Measurements from ENCODE around the gene C10orf95. TPM values are rescaled to one million over a fixed set of nuclear protein-coding genes. Genes with fewer than 3 reads are reported as not detected.

The C10orf95 gene
- total RNA-seq, 3 donors from 2014 or later (not counting 1 experiment from before 2014, with no cell fraction given): 0.25 to 0.41 (median 0.35) TPM

GRCh38 chr10:102434394-102435132 lies 16.8 kb downstream of the C10orf95 start:
- no peaks in the 10 kb centered on the region for H3K36me3 Mint-ChIP-seq
- peak overlapping the region; percentile 87 to 91 for H3K27ac Mint-ChIP-seq
- Histone ChIP-seq H3K27ac (ENCODE audit: low read length) (peak overlapping the region; percentile 69), H3K9me3 (ENCODE audit: control insufficient read depth, insufficient read depth, low read length) (no peaks in the 10 kb centered on the region), H3K36me3 (ENCODE audit: control insufficient read depth, insufficient read depth, low read length) (no peaks in the 10 kb centered on the region), H3K27me3 (ENCODE audit: control insufficient read depth, insufficient read depth, low read length) (no peaks in the 10 kb centered on the region), H3K4me1 (ENCODE audit: control insufficient read depth, insufficient read depth, low read length) (peaks cover 64% of the 10 kb centered on the region), H3K4me3 (ENCODE audit: low read length) (no peak overlapping the region)
- no peaks in the 10 kb centered on the region for H3K9me3 Mint-ChIP-seq
- no peak for TF ChIP-seq CTCF (IDR thresholded peaks at IDR 0.05)
- DNase-seq: no peak
- ATAC-seq: no peak
- intact Hi-C loops (cut with micrococcal nuclease): no loop called here
- 33% methylated on average over 7 of the region's 9 CpGs for WGBS (ENCODE audit: insufficient coverage)
- no peaks in the 10 kb centered on the region for H3K27me3 Mint-ChIP-seq (ENCODE audit: low read depth in 2 of 2)
- peak overlapping the region; percentile 85 for H3K4me3 Mint-ChIP-seq
- peaks cover 65 to 68% of the 10 kb centered on the region in 2 donors for H3K4me1 Mint-ChIP-seq

GRCh38 chr10:102433619-102434046 lies 17.7 kb downstream of the C10orf95 start:
- no peaks in the 10 kb centered on the region for H3K9me3 Mint-ChIP-seq
- peak overlapping the region; percentile 86 to 91 for H3K27ac Mint-ChIP-seq
- H3K4me3 Mint-ChIP-seq: peak overlapping the region; percentile 97
- no peaks in the 10 kb centered on the region for H3K9me3 ChIP-seq (ENCODE audit: control insufficient read depth, insufficient read depth, low read length)
- ATAC-seq (no peak), DNase-seq (no peak)
- H3K27ac ChIP-seq (ENCODE audit: low read length): peak overlapping the region; percentile 16
- intact Hi-C loops (cut with micrococcal nuclease): loop anchor here (2.0 kb wide), 1 partner anchor 69 kb away; the partner anchor contains the start of genes ACTR1A and SUFU
- H3K36me3 ChIP-seq (ENCODE audit: control insufficient read depth, insufficient read depth, low read length): no peaks in the 10 kb centered on the region
- WGBS (ENCODE audit: insufficient coverage): 38% methylated on average over 5 of the region's 5 CpGs
- H3K27me3 ChIP-seq (ENCODE audit: control insufficient read depth, insufficient read depth, low read length): no peaks in the 10 kb centered on the region
- peaks cover 65 to 68% of the 10 kb centered on the region in 2 donors for H3K4me1 Mint-ChIP-seq
- H3K4me1 ChIP-seq (ENCODE audit: control insufficient read depth, insufficient read depth, low read length): peaks cover 64% of the 10 kb centered on the region
- H3K36me3 Mint-ChIP-seq: no peaks in the 10 kb centered on the region
- H3K27me3 Mint-ChIP-seq (ENCODE audit: low read depth in 2 of 2): no peaks in the 10 kb centered on the region
- no peak overlapping the region for H3K4me3 ChIP-seq (ENCODE audit: low read length)
- no peak for TF ChIP-seq CTCF (IDR thresholded peaks at IDR 0.05)

GRCh38 chr10:102432162-102432950 lies 19.0 kb downstream of the C10orf95 start, which contains the start of gene CUEDC2:
CUEDC2 (minus strand) TSS chr10:102432574; CDS start chr10:102425188, 7,386 bp downstream.
- Mint-ChIP-seq H3K27me3 (ENCODE audit: low read depth in 2 of 2) (no peaks in the 10 kb centered on the region), H3K4me3 (peak within 1 kb of the TSS; percentile 97), H3K4me1 (peaks cover 56 to 57% of the 10 kb centered on the region in 2 donors), H3K36me3 (no peaks in the 10 kb centered on the region), H3K27ac (peak within 1 kb of the TSS; percentile 86 to 91), H3K9me3 (no peaks in the 10 kb centered on the region)
- TF ChIP-seq CTCF (IDR thresholded peaks at IDR 0.05): no peak
- H3K9me3 ChIP-seq (ENCODE audit: control insufficient read depth, insufficient read depth, low read length): no peaks in the 10 kb centered on the region
- H3K27ac ChIP-seq (ENCODE audit: low read length): peak within 1 kb of the TSS; percentile 63
- WGBS (ENCODE audit: insufficient coverage): under 1% methylated on average over 48 of the region's 52 CpGs
- H3K4me3 ChIP-seq (ENCODE audit: low read length): peak within 1 kb of the TSS; percentile 99
- intact Hi-C loops (cut with micrococcal nuclease): loop anchor here (1.0 to 2.0 kb wide), 5 partner anchors 11 to 300 kb away; partner anchors contain the start of genes ACTR1A and SUFU
- peaks cover 56% of the 10 kb centered on the region for H3K4me1 ChIP-seq (ENCODE audit: control insufficient read depth, insufficient read depth, low read length)
- no peaks in the 10 kb centered on the region for H3K36me3 ChIP-seq (ENCODE audit: control insufficient read depth, insufficient read depth, low read length)
- ATAC-seq (peak; percentile 94 to 97 (median 96)), DNase-seq (peak; percentile 95 to 96)
- H3K27me3 ChIP-seq (ENCODE audit: control insufficient read depth, insufficient read depth, low read length): no peaks in the 10 kb centered on the region
